Head of caudate nucleus (tissue), 42 donors: ENCODE measurements around the gene ELAC1.
"Not testable (repeated sequence)": the region's sequence is repeated elsewhere in the genome, so short reads cannot be mapped to it uniquely, and the experiment has no call there.

Source experiments
- DNase-seq, 42 donors: peaks; one replicate each; pipeline versions ENCODE4 v3.0.0 to v3.0.0-alpha.2; 2020 to 2021; ENCODE audit warnings: mixed read lengths in 7 of 42
- intact Hi-C: fragments of 100-400 bp; cut with DNase I; formaldehyde crosslinking; loops from one replicate; pipeline ENCODE4 v1.15.0; 2022

Gene ELAC1

GRCh38 chr18:50967714-50968661, at the start of gene ELAC1:
TSS of gene ELAC1 (plus strand) at chr18:50968040. CDS start at chr18:50974405, 6,365 bp downstream.
- DNase-seq = peak; percentile 34 to 89 (median 78)
- intact Hi-C loops = loop anchor here (5.0 to 10.0 kb wide), 3 partner anchors 64 to 143 kb away; partner anchors contain the start of genes ME2, MRO and SMAD4

- DNase-seq = no peak
- intact Hi-C loops = no loop called here
Observed at GRCh38 chr18:50918153-50918552, 49.7 kb upstream of the ELAC1 start.

GRCh38 chr18:50924372-50924771, 43.5 kb upstream of the ELAC1 start:
- no peak for DNase-seq
- intact Hi-C loops = no loop called here

- intact Hi-C loops = no loop called here
- DNase-seq = no peak
Observed at GRCh38 chr18:50926521-50926920, 41.3 kb upstream of the ELAC1 start.

GRCh38 chr18:50928551-50928950, 39.3 kb upstream of the ELAC1 start:
- DNase-seq = no peak
- intact Hi-C loops = no loop called here

- DNase-seq = no peak
- intact Hi-C loops = no loop called here
Observed at GRCh38 chr18:50933684-50934083, 34.2 kb upstream of the ELAC1 start.

GRCh38 chr18:50934545-50935211, 33.2 kb upstream of the ELAC1 start:
- intact Hi-C loops = no loop called here

GRCh38 chr18:50935493-50936191, 32.2 kb upstream of the ELAC1 start:
- DNase-seq = no peak
- intact Hi-C loops = no loop called here

More at GRCh38 chr18:50934545-50935211, 33.2 kb upstream of the ELAC1 start:
- no peak for DNase-seq

- no peak for DNase-seq
- intact Hi-C loops = no loop called here
Observed at GRCh38 chr18:50937183-50937582, 30.7 kb upstream of the ELAC1 start.

GRCh38 chr18:50938912-50939311, 28.9 kb upstream of the ELAC1 start:
- intact Hi-C loops = no loop called here
- no peak for DNase-seq

GRCh38 chr18:50944245-50944932, 23.5 kb upstream of the ELAC1 start:
- intact Hi-C loops = no loop called here
- DNase-seq = peak in 2 of 42 donors; percentile 2 to 3

GRCh38 chr18:50945918-50946317, 21.9 kb upstream of the ELAC1 start:
- DNase-seq, intact Hi-C loops: not testable (repeated sequence)

GRCh38 chr18:50947899-50948298, 19.9 kb upstream of the ELAC1 start:
- intact Hi-C loops = no loop called here
- no peak for DNase-seq

GRCh38 chr18:50949185-50949584, 18.7 kb upstream of the ELAC1 start:
- intact Hi-C loops = no loop called here
- DNase-seq = no peak

- no peak for DNase-seq
- intact Hi-C loops = no loop called here
Observed at GRCh38 chr18:50950626-50951025, 17.2 kb upstream of the ELAC1 start.

GRCh38 chr18:50953822-50954221, 14.0 kb upstream of the ELAC1 start:
- intact Hi-C loops = no loop called here

GRCh38 chr18:50955253-50955652, 12.6 kb upstream of the ELAC1 start:
- no peak for DNase-seq
- intact Hi-C loops = no loop called here

More at GRCh38 chr18:50953822-50954221, 14.0 kb upstream of the ELAC1 start:
- no peak for DNase-seq

- no peak for DNase-seq
- intact Hi-C loops = no loop called here
Observed at GRCh38 chr18:50956116-50956515, 11.7 kb upstream of the ELAC1 start.

- intact Hi-C loops = loop anchor here (10.0 kb wide), 1 partner anchor 137 kb away; the partner anchor contains the start of gene MRO
- DNase-seq = no peak
Observed at GRCh38 chr18:50961974-50962373, 5.9 kb upstream of the ELAC1 start.
